H9 (cell line): Measurements from ENCODE around the gene NINJ1. TPM values are rescaled to one million over a fixed set of nuclear protein-coding genes. Genes with fewer than 3 reads are reported as not detected.

Experiments
- DNase-seq: peaks from one replicate; pipeline ENCODE4 v3.0.0-alpha.2; 2017
- H2AFZ ChIP-seq: one replicate; pipeline ENCODE4 v1.6.1; 2013; ENCODE audit warnings: mild to moderate bottlenecking, low read length, control low read depth, moderate library complexity
- H2AK5ac ChIP-seq: 2 replicates; pipeline ENCODE4 v1.6.1; 2013; ENCODE audit warnings: low read length, control low read depth, mixed read lengths; ENCODE audit not compliant: insufficient read length
- H2BK120ac ChIP-seq: one replicate; pipeline ENCODE4 v1.6.1; 2013; ENCODE audit warnings: low read depth, mild to moderate bottlenecking, low read length, control low read depth, inconsistent platforms; ENCODE audit not compliant: poor library complexity, severe bottlenecking
- H2BK12ac ChIP-seq: 2 replicates; pipeline ENCODE4 v1.6.1; 2013; ENCODE audit warnings: low read length, control low read depth, mixed read lengths, low read depth; ENCODE audit not compliant: insufficient read length
- H2BK15ac ChIP-seq: 2 replicates; pipeline ENCODE4 v1.6.1; 2013; ENCODE audit warnings: low read depth, low read length, control low read depth
- H2BK20ac ChIP-seq: one replicate; pipeline ENCODE4 v1.6.1; 2013; ENCODE audit warnings: low read depth, mild to moderate bottlenecking, low read length, control low read depth, inconsistent platforms; ENCODE audit not compliant: poor library complexity, severe bottlenecking
- H2BK5ac ChIP-seq: 2 replicates; pipeline ENCODE4 v1.6.1; 2013; ENCODE audit warnings: low read length, control low read depth, mixed read lengths; ENCODE audit not compliant: insufficient read length
- H3K14ac ChIP-seq: 2 replicates; pipeline ENCODE4 v1.6.1; 2013; ENCODE audit warnings: low read length, control low read depth; ENCODE audit not compliant: insufficient read depth
- H3K18ac ChIP-seq: 2 replicates; pipeline ENCODE4 v1.6.1; 2013; ENCODE audit warnings: low read depth, mild to moderate bottlenecking, mixed read lengths, low read length, control low read depth; ENCODE audit not compliant: insufficient read length
- H3K23ac ChIP-seq: 2 replicates; pipeline ENCODE4 v1.6.1; 2013; ENCODE audit warnings: low read length, control low read depth, mixed read lengths, low read depth; ENCODE audit not compliant: insufficient read length
- H3K23me2 ChIP-seq: 2 replicates; pipeline ENCODE4 v1.6.1; 2013; ENCODE audit warnings: low read depth, mild to moderate bottlenecking, mixed read lengths, low read length, control low read depth; ENCODE audit not compliant: insufficient read length, poor library complexity, severe bottlenecking
- H3K27ac ChIP-seq: 2 replicates; pipeline ENCODE4 v1.5.1; 2013; ENCODE audit warnings: low read length, control low read depth, mixed read lengths, low read depth; ENCODE audit not compliant: insufficient read length
- H3K27me3 ChIP-seq: 2 replicates; pipeline ENCODE4 v1.6.1; 2013; ENCODE audit warnings: low read length, control low read depth, inconsistent platforms; ENCODE audit not compliant: insufficient read depth
- H3K4ac ChIP-seq: 2 replicates; pipeline ENCODE4 v1.6.1; 2013; ENCODE audit warnings: low read depth, mild to moderate bottlenecking, control low read depth, inconsistent platforms, low read length, moderate library complexity
- H3K4me1 ChIP-seq: 2 replicates; pipeline ENCODE4 v1.6.1; 2013; ENCODE audit warnings: low read length, control low read depth, inconsistent platforms; ENCODE audit not compliant: insufficient read depth
- H3K4me2 ChIP-seq: 2 replicates; pipeline ENCODE4 v1.6.1; 2013; ENCODE audit warnings: low read length, control low read depth, mixed read lengths; ENCODE audit not compliant: insufficient read length, insufficient read depth
- H3K56ac ChIP-seq: 2 replicates; pipeline ENCODE4 v1.6.1; 2013; ENCODE audit warnings: low read depth, mild to moderate bottlenecking, mixed read lengths, low read length, control low read depth; ENCODE audit not compliant: insufficient read length
- H3K79me1 ChIP-seq: 2 replicates; pipeline ENCODE4 v1.6.1; 2013; ENCODE audit warnings: low read depth, mild to moderate bottlenecking, moderate library complexity, low read length, control low read depth, inconsistent platforms; ENCODE audit not compliant: insufficient read depth, poor library complexity, severe bottlenecking
- H3K79me2 ChIP-seq: 2 replicates; pipeline ENCODE4 v1.6.1; 2013; ENCODE audit warnings: low read length, control low read depth, inconsistent platforms; ENCODE audit not compliant: insufficient read depth
- H3K9ac ChIP-seq: 2 replicates; pipeline ENCODE4 v1.6.1; 2013; ENCODE audit warnings: low read length, control low read depth, mixed read lengths; ENCODE audit not compliant: insufficient read length; ENCODE audit errors: extremely low read depth
- H3K9me3 ChIP-seq: one replicate; pipeline ENCODE4 v1.6.1; 2013; ENCODE audit warnings: low read depth, low read length, inconsistent platforms; ENCODE audit not compliant: control insufficient read depth
- H3T11ph ChIP-seq: one replicate; pipeline ENCODE4 v1.6.1; 2013; ENCODE audit warnings: mild to moderate bottlenecking, low read length, control low read depth, inconsistent platforms
- H4K20me1 ChIP-seq: one replicate; pipeline ENCODE4 v1.6.1; 2013; ENCODE audit not compliant: control insufficient read depth, insufficient read length, insufficient read depth
- H4K5ac ChIP-seq: 2 replicates; pipeline ENCODE4 v1.6.1; 2013; ENCODE audit warnings: low read depth, mild to moderate bottlenecking, mixed read lengths, low read length, control low read depth; ENCODE audit not compliant: insufficient read length
- H4K8ac ChIP-seq: replicated peaks from 2 replicates; pipeline ENCODE4 v1.6.1; 2013; ENCODE audit warnings: low read length, control low read depth, mixed read lengths, low read depth; ENCODE audit not compliant: insufficient read length
- H4K91ac ChIP-seq: 2 replicates; pipeline ENCODE4 v1.6.1; 2013; ENCODE audit warnings: low read depth, mild to moderate bottlenecking, moderate library complexity, mixed read lengths, low read length, control low read depth; ENCODE audit not compliant: insufficient read length
- H3K27ac Mint-ChIP-seq, 3 experiments: 2 replicates in 2 of 3; 3 replicates in 1 of 3; pipeline ENCODE4 v1.8.0; 2020 to 2021; ENCODE audit warnings: mixed read lengths in 3 of 3, mild to moderate bottlenecking in 1 of 3, moderate library complexity in 1 of 3
- H3K27me3 Mint-ChIP-seq: 2 replicates; pipeline ENCODE4 v1.8.0; 2021; ENCODE audit warnings: low read depth, mild to moderate bottlenecking, moderate library complexity, mixed read lengths
- H3K36me3 Mint-ChIP-seq, 3 experiments: 2 replicates in 2 of 3; 3 replicates in 1 of 3; pipeline ENCODE4 v1.8.0; 2020 to 2021; ENCODE audit warnings: low read depth in 3 of 3, mixed read lengths in 3 of 3; ENCODE audit not compliant: insufficient read depth in 1 of 3
- H3K4me1 Mint-ChIP-seq, 2 experiments: 2 replicates each; pipeline ENCODE4 v1.8.0; 2020; ENCODE audit warnings: mixed read lengths in 2 of 2
- H3K4me3 Mint-ChIP-seq, 2 experiments: 2 replicates in 1 of 2; 3 replicates in 1 of 2; pipeline ENCODE4 v1.8.0; 2020 to 2021; ENCODE audit warnings: mild to moderate bottlenecking in 2 of 2, mixed read lengths in 2 of 2, moderate library complexity in 1 of 2
- H3K9me3 Mint-ChIP-seq, 2 experiments: 2 replicates in 1 of 2; 3 replicates in 1 of 2; pipeline ENCODE4 v1.8.0; 2020; ENCODE audit warnings: mild to moderate bottlenecking in 2 of 2, mixed read lengths in 2 of 2, moderate library complexity in 1 of 2
- WGBS: extraction: QIAGEN DNeasy Blood & Tissue Kit; methylation state at CpG from one replicate; pipeline ENCODE4 v1.1.7; 2013; ENCODE audit warnings: missing lambda C conversion rate, low lambda C conversion rate, mixed read lengths; ENCODE audit not compliant: insufficient read length; ENCODE audit errors: extremely low coverage; 5-methylcytosine and 5-hydroxymethylcytosine counted together
- long read RNA-seq: library from polyadenylated mRNA; unstranded; transcript quantifications from one replicate; pipeline ENCODE4 v2.0.0, GENCODE V29; 2020
- total RNA-seq: library from RNA; stranded (reverse); gene quantifications from 2 replicates; pipeline ENCODE4 v1.2.1, GENCODE V29; 2021
- TF ChIP-seq, protein P1 (sequence below): fragments of 200-600 bp; sonication (generic); conservative IDR thresholded peaks from 3 replicates; pipeline ENCODE4 v1.8.0; 2021; ENCODE audit warnings: antibody characterized with exemption, mild to moderate bottlenecking

NINJ1 gene, protein sequence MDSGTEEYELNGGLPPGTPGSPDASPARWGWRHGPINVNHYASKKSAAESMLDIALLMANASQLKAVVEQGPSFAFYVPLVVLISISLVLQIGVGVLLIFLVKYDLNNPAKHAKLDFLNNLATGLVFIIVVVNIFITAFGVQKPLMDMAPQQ
- 27.4 and 28.9 TPM in 2 replicates for total RNA-seq
- long read RNA-seq, transcript NINJ1-201 (4 exons, 1,281 nt) = major isoform, 192 of 200 reads
- long read RNA-seq, partial matches to known transcripts = 1 of 200 reads
- long read RNA-seq, other reads (novel, unspliced or antisense) = 2 of 200 reads

DNA sequence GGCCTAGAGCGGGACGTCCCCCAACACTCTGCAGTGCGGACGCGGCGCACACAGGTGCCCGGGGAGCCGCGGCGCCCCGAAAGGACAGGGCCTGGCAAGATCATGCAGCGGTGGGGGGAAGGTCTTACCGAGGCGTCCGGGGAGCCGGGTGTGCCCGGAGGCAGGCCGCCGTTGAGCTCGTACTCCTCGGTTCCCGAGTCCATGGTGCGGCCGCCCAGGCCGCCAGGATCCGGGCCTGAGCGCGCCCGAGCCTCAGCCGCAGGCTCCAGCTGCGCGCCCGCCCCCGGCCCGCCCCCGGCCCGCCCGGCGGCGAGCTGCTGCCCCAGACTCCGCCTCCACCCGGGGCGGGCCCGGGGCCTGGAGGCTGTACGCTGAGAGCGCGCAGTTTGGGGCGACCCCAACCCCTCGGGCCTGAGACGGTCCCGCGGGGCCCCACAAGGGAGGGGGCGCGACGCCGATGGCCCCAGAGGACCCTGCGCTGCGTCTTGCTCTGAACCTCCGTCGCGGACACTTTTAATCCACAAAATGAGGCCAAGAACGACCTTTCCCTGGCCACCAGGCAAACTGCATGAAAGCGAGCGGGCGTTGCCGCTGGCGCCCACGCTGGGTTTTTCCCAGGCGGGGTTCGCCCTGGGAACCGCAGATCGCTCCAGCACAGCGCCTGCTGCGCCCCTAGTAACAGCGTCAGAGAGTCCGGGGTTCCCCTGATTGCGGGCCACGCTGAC is at the start of gene NINJ1:
Gene NINJ1, minus strand, starts transcription at position 237 of the 725 bp plus-strand sequence. Its CDS starts 34 bp downstream, at position 203.
- Histone ChIP-seq H3K9ac (peak within 1 kb of the TSS; percentile 39), H4K91ac (no peak within 1 kb of the TSS), H2AFZ (no peak within 1 kb of the TSS), H2AK5ac (no peak within 1 kb of the TSS), H3K23ac (no peak within 1 kb of the TSS), H3K23me2 (no peaks in the 10 kb centered on the region), H2BK120ac (no peak within 1 kb of the TSS), H3K79me2 (no peaks in the 10 kb centered on the region), H2BK20ac (no peak within 1 kb of the TSS), H3K27ac (no peak within 1 kb of the TSS), H3T11ph (no peak within 1 kb of the TSS), H3K79me1 (no peaks in the 10 kb centered on the region), H2BK15ac (no peak within 1 kb of the TSS), H2BK12ac (no peak within 1 kb of the TSS), H3K18ac (peak within 1 kb of the TSS; percentile 38), H2BK5ac (no peak within 1 kb of the TSS), H3K4ac (no peak within 1 kb of the TSS), H3K9me3 (no peaks in the 10 kb centered on the region), H3K4me2 (peak within 1 kb of the TSS; percentile 48), H3K27me3 (peaks cover 5% of the 10 kb centered on the region; the same call in 1 of the 2 replicates), H4K5ac (no peak within 1 kb of the TSS), H4K20me1 (no peaks in the 10 kb centered on the region), H3K14ac (peak within 1 kb of the TSS; percentile 66), H3K4me1 (no peaks in the 10 kb centered on the region; the same call in 1 of the 2 replicates), H3K56ac (no peak within 1 kb of the TSS), H4K8ac (no peak within 1 kb of the TSS)
- Mint-ChIP-seq H3K4me1 (peaks cover 15 to 28% of the 10 kb centered on the region in 2 experiments), H3K4me3 (peak within 1 kb of the TSS; percentile 74 to 85), H3K27ac (no peak within 1 kb of the TSS), H3K36me3 (no peaks in the 10 kb centered on the region; a peak in 2 of 7 replicates), H3K9me3 (peaks cover 0 to 3% of the 10 kb centered on the region in 2 experiments; a peak in 2 of 5 replicates), H3K27me3 (peaks cover 30% of the 10 kb centered on the region)
- TF ChIP-seq, protein P1, sequence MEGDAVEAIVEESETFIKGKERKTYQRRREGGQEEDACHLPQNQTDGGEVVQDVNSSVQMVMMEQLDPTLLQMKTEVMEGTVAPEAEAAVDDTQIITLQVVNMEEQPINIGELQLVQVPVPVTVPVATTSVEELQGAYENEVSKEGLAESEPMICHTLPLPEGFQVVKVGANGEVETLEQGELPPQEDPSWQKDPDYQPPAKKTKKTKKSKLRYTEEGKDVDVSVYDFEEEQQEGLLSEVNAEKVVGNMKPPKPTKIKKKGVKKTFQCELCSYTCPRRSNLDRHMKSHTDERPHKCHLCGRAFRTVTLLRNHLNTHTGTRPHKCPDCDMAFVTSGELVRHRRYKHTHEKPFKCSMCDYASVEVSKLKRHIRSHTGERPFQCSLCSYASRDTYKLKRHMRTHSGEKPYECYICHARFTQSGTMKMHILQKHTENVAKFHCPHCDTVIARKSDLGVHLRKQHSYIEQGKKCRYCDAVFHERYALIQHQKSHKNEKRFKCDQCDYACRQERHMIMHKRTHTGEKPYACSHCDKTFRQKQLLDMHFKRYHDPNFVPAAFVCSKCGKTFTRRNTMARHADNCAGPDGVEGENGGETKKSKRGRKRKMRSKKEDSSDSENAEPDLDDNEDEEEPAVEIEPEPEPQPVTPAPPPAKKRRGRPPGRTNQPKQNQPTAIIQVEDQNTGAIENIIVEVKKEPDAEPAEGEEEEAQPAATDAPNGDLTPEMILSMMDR = no peak
- WGBS = no CpG with 5 or more reads among the region's 78 CpGs
- DNase-seq = peak; percentile 65
